IMR-90 (cell line): ENCODE data around the gene CCDC87. TPM values are rescaled to one million over a fixed set of nuclear protein-coding genes. Genes with fewer than 3 reads are reported as not detected.

ENCODE experiments used
- ATAC-seq: fragments of 200-7000 bp; cut with Tn5 transposase; 2 replicates; pipeline ENCODE4 v1.9.1; 2020; ENCODE audit warnings: low read depth, mild to moderate bottlenecking, moderate library complexity
- BruUV-seq: library from RNA; stranded (reverse); fragments of 400-500 nt; replicated peaks from 2 replicates; lab custom pipeline; 2021; lab: Mats Ljungman, UMichigan
- CTCF ChIA-PET: fragments of 300-600 bp; formaldehyde crosslinking; extraction: SDS; loops from one replicate; lab custom pipeline; 2021; ENCODE audit warnings: antibody characterized with exemption; lab: Yijun Ruan, JAX
- POLR2A ChIA-PET: fragments of 300-600 bp; sonication (Branson Sonifier 250); formaldehyde crosslinking; loops from one replicate; lab custom pipeline; 2022; ENCODE audit warnings: antibody characterized with exemption; ENCODE audit not compliant: unreplicated experiment; lab: Charles Lee
- DNase-seq: peaks from one replicate; pipeline ENCODE4 v3.0.0; 2013
- H2AFZ ChIP-seq: replicated peaks from 2 replicates; pipeline ENCODE3; 2013; ENCODE audit warnings: low read length, mild to moderate bottlenecking; ENCODE audit not compliant: poor library complexity
- H2AK5ac ChIP-seq: 2 replicates; pipeline ENCODE4 v1.6.1; 2013; ENCODE audit warnings: low read depth, low read length, inconsistent platforms
- H2AK9ac ChIP-seq: replicated peaks from 2 replicates; pipeline ENCODE3; 2013; ENCODE audit warnings: mild to moderate bottlenecking, low read depth, low read length, moderate library complexity; ENCODE audit not compliant: poor library complexity
- H2BK120ac ChIP-seq: 2 replicates; pipeline ENCODE4 v1.6.1; 2013; ENCODE audit warnings: low read depth, low read length, inconsistent platforms
- H2BK15ac ChIP-seq: 3 replicates; pipeline ENCODE4 v1.6.1; 2013; ENCODE audit warnings: low read depth, low read length, inconsistent platforms
- H2BK20ac ChIP-seq: 2 replicates; pipeline ENCODE4 v1.6.1; 2013; ENCODE audit warnings: low read depth, mild to moderate bottlenecking, inconsistent platforms, low read length, moderate library complexity
- H2BK5ac ChIP-seq: 2 replicates; pipeline ENCODE4 v1.6.1; 2013; ENCODE audit warnings: mild to moderate bottlenecking, low read depth, low read length, inconsistent platforms; ENCODE audit not compliant: poor library complexity, severe bottlenecking
- H3K14ac ChIP-seq: replicated peaks from 2 replicates; pipeline ENCODE4 v1.6.1; 2013; ENCODE audit warnings: low read depth, low read length, inconsistent platforms
- H3K18ac ChIP-seq: 2 replicates; pipeline ENCODE4 v1.6.1; 2013; ENCODE audit warnings: low read depth, low read length, control low read depth
- H3K23ac ChIP-seq: 2 replicates; pipeline ENCODE4 v1.6.1; 2013; ENCODE audit warnings: low read depth, low read length, inconsistent platforms
- H3K27ac ChIP-seq: 2 replicates; pipeline ENCODE4 v1.5.1; 2013; ENCODE audit warnings: mild to moderate bottlenecking, control low read depth, low read length; ENCODE audit not compliant: insufficient read depth
- H3K27me3 ChIP-seq: 2 replicates; pipeline ENCODE4 v1.6.1; 2013; ENCODE audit warnings: low read length; ENCODE audit not compliant: control insufficient read depth, insufficient read depth
- H3K36me3 ChIP-seq: 2 replicates; pipeline ENCODE4 v1.6.1; 2013; ENCODE audit warnings: low read length, mixed read lengths; ENCODE audit not compliant: control insufficient read depth, insufficient read depth
- H3K4ac ChIP-seq: 2 replicates; pipeline ENCODE4 v1.6.1; 2013; ENCODE audit warnings: low read depth, low read length, inconsistent platforms
- H3K4me1 ChIP-seq: 2 replicates; pipeline ENCODE4 v1.6.1; 2013; ENCODE audit warnings: low read length, mixed read lengths; ENCODE audit not compliant: control insufficient read depth, insufficient read depth
- H3K4me2 ChIP-seq: 2 replicates; pipeline ENCODE4 v1.6.1; 2013; ENCODE audit warnings: low read depth, mild to moderate bottlenecking, control low read depth, low read length, moderate library complexity
- H3K4me3 ChIP-seq: 2 replicates; pipeline ENCODE4 v1.5.1; 2013; ENCODE audit warnings: low read depth, mild to moderate bottlenecking, control low read depth, low read length, moderate library complexity; ENCODE audit not compliant: insufficient read depth
- H3K56ac ChIP-seq: 2 replicates; pipeline ENCODE4 v1.6.1; 2013; ENCODE audit warnings: low read length, inconsistent platforms; ENCODE audit not compliant: insufficient read depth; ENCODE audit errors: extremely low read depth
- H3K79me1 ChIP-seq, 2 experiments: 2 replicates each; pipeline ENCODE4 v1.6.1; 2013; ENCODE audit warnings: low read length in 2 of 2, inconsistent platforms in 1 of 2, low read depth in 1 of 2
- H3K9ac ChIP-seq: 2 replicates; pipeline ENCODE4 v1.6.1; 2013; ENCODE audit warnings: low read depth, low read length, control low read depth
- H3K9me1 ChIP-seq: 2 replicates; pipeline ENCODE4 v1.6.1; 2013; ENCODE audit warnings: low read length, inconsistent platforms; ENCODE audit not compliant: insufficient read depth
- H3K9me3 ChIP-seq: 2 replicates; pipeline ENCODE4 v1.6.1; 2013; ENCODE audit warnings: low read length; ENCODE audit not compliant: control insufficient read depth, insufficient read depth
- H4K20me1 ChIP-seq: 2 replicates; pipeline ENCODE4 v1.6.1; 2013; ENCODE audit warnings: low read length, inconsistent platforms; ENCODE audit not compliant: insufficient read depth
- H4K5ac ChIP-seq: 2 replicates; pipeline ENCODE4 v1.6.1; 2013; ENCODE audit warnings: mild to moderate bottlenecking, low read depth, low read length, control low read depth
- H4K8ac ChIP-seq, 2 experiments: 2 replicates each; pipeline ENCODE4 v1.6.1; 2013; ENCODE audit warnings: low read depth in 2 of 2, low read length in 2 of 2, control low read depth in 1 of 2, inconsistent platforms in 1 of 2
- H4K91ac ChIP-seq: 2 replicates; pipeline ENCODE4 v1.6.1; 2013; ENCODE audit warnings: low read depth, low read length, inconsistent platforms; ENCODE audit not compliant: insufficient read depth
- CEBPB ChIP-seq: IDR thresholded peaks from 2 replicates; pipeline ENCODE4 v1.6.1; 2012; ENCODE audit warnings: low read depth, low read length, improper control_type of control experiment
- CTCF ChIP-seq: conservative IDR thresholded peaks from 2 replicates; pipeline ENCODE4 v1.5.1; 2012; ENCODE audit warnings: mild to moderate bottlenecking, low read depth, low read length, improper control_type of control experiment
- FOS ChIP-seq: fragments of 150-350 bp; IDR thresholded peaks from 2 replicates; pipeline ENCODE4 v1.6.1; 2016; ENCODE audit warnings: low read depth, low read length
- MAFK ChIP-seq: IDR thresholded peaks from 2 replicates; pipeline ENCODE4 v1.6.1; 2012; ENCODE audit warnings: low read depth, low read length, improper control_type of control experiment
- MAZ ChIP-seq: IDR thresholded peaks from 2 replicates; pipeline ENCODE4 v1.6.1; 2012; ENCODE audit warnings: low read depth, mild to moderate bottlenecking, low read length, improper control_type of control experiment, moderate library complexity, borderline replicate concordance
- MXI1 ChIP-seq: IDR thresholded peaks from 2 replicates; pipeline ENCODE4 v1.6.1; 2012; ENCODE audit warnings: low read depth, mild to moderate bottlenecking, low read length, moderate library complexity, borderline replicate concordance
- RAD21 ChIP-seq: IDR thresholded peaks from 2 replicates; pipeline ENCODE4 v1.6.1; 2012; ENCODE audit warnings: low read length, improper control_type of control experiment
- SMC3 ChIP-seq: fragments of 150-350 bp; IDR thresholded peaks from 2 replicates; pipeline ENCODE4 v1.6.1; 2016; ENCODE audit warnings: low read depth, mild to moderate bottlenecking, antibody characterized with exemption, low read length, moderate library complexity
- WGBS, 2 experiments: methylation state at CpG; one replicate each; pipeline versions ENCODE4 v1.1.5 to v1.1.7; 2013; ENCODE audit warnings: missing lambda C conversion rate in 2 of 2; ENCODE audit not compliant: insufficient read length in 1 of 2; ENCODE audit errors: extremely low coverage in 2 of 2; 5-methylcytosine and 5-hydroxymethylcytosine counted together
- dilution Hi-C: fragments of 300-500 bp; cut with HindIII; formaldehyde crosslinking; loops from one replicate; pipeline ENCODE4 v1.14.3; 2018; ENCODE audit warnings: low sequenced_read_pairs; ENCODE audit not compliant: unreplicated experiment
- in situ Hi-C: fragments of 300-500 bp; cut with MboI; formaldehyde crosslinking; loops from 3 replicates; pipeline ENCODE4 v1.14.3; 2019; ENCODE audit warnings: low sequenced_read_pairs, inconsistent platforms, mixed read lengths
- intact Hi-C: fragments of 100-400 bp; cut with micrococcal nuclease; formaldehyde crosslinking; loops from 2 replicates; pipeline ENCODE4 v1.10.0; 2022
- polyA plus RNA-seq, 3 experiments: library from polyadenylated mRNA; depleted of rRNA; stranded (reverse); fragments of >200 nt; gene quantifications; 2 replicates each; pipeline ENCODE4 v1.2.3, GENCODE V29; 2012; ENCODE audit warnings: low replicate concordance in 1 of 3
- total RNA-seq: library from RNA; depleted of rRNA; stranded (reverse); fragments of >200 nt; gene quantifications from 2 replicates; pipeline ENCODE4 v1.2.3, GENCODE V29; 2012

CCDC87 gene
- total and polyA plus RNA-seq, 2 of the 4 experiments (the other 2 are of a cell fraction), result 0.18 to 0.19 TPM

- H2AK9ac ChIP-seq, result peak overlapping the region; percentile 71
Measured at GRCh38 chr11:66543263-66544107, 49.4 kb downstream of the CCDC87 start.

More at GRCh38 chr11:66543263-66544107, 49.4 kb downstream of the CCDC87 start:
- no TSS peak for BruUV-seq
- H2AK5ac ChIP-seq, result no peak overlapping the region
- H2BK120ac ChIP-seq, result no peak overlapping the region
- no peak overlapping the region for H3K56ac ChIP-seq
- H4K91ac ChIP-seq, result no peak overlapping the region
- H2BK15ac ChIP-seq, result no peak overlapping the region
- H3K27me3 ChIP-seq, result peaks cover 15% of the 10 kb centered on the region; the same call in 1 of the 2 replicates
- peak; percentile 57 for DNase-seq
- no peak overlapping the region for H3K4me3 ChIP-seq
- CTCF ChIA-PET, result no interaction called here
- H3K9me1 ChIP-seq, result peaks cover 5% of the 10 kb centered on the region; the same call in 1 of the 2 replicates
- H3K4me1 ChIP-seq, result peaks cover 6% of the 10 kb centered on the region
- dilution Hi-C loops, result no loop called here
- TF ChIP-seq MAZ (no peak), FOS (no peak), CEBPB (no peak), CTCF (peak; percentile 72), MXI1 (peak; percentile 34; the same call in 1 of the 2 replicates), RAD21 (peak; percentile 62), MAFK (no peak), SMC3 (peak; percentile 61)
- peaks cover 3 to 19% of the 10 kb centered on the region in 2 experiments; a peak in 2 of 4 replicates for H3K79me1 ChIP-seq
- no peak overlapping the region for H3K18ac ChIP-seq
- peak overlapping the region in 1 of 2 experiments; percentile 51; a peak in 1 of 4 replicates for H4K8ac ChIP-seq
- no peaks in the 10 kb centered on the region for H3K9me3 ChIP-seq
- H3K36me3 ChIP-seq, result peaks cover 23% of the 10 kb centered on the region; the same call in 1 of the 2 replicates
- peak overlapping the region; percentile 11; the same call in 1 of the 2 replicates for H3K4ac ChIP-seq
- H3K14ac ChIP-seq, result 0 out of 2 replicates have a peak overlapping the region, but pooled peaks have one; percentile 2
- H3K9ac ChIP-seq, result peak overlapping the region; percentile 7; the same call in 1 of the 2 replicates
- ATAC-seq, result peak; percentile 22
- 0 out of 2 replicates have a peak overlapping the region, but pooled peaks have one; percentile 18 for H4K5ac ChIP-seq
- POLR2A ChIA-PET, result no interaction called here
- H3K4me2 ChIP-seq, result peak overlapping the region; percentile 53
- H3K23ac ChIP-seq, result peak overlapping the region; percentile 66
- H2BK5ac ChIP-seq, result no peak overlapping the region
- 24% methylated on average over 11 of the region's 26 CpGs; no CpG with 5 or more reads in 1 of the 2 experiments for WGBS, 2 experiments
- H3K27ac ChIP-seq, result no peak overlapping the region
- intact Hi-C loops, result loop anchor here (1.0 kb wide), 2 partner anchors 135 to 291 kb away; no protein-coding TSS in a partner anchor
- in situ Hi-C loops, result no loop called here
- no peak overlapping the region for H2BK20ac ChIP-seq
- H4K20me1 ChIP-seq, result peaks cover 4% of the 10 kb centered on the region; the same call in 1 of the 2 replicates
- peak overlapping the region; percentile 77 for H2AFZ ChIP-seq
